ENCODE data around the gene HAT1. TPM values are rescaled to one million over a fixed set of nuclear protein-coding genes. Genes with fewer than 3 reads are reported as not detected.
"Not testable (repeated sequence)": the region's sequence is repeated elsewhere in the genome, so short reads cannot be mapped to it uniquely, and the experiment has no call there.

The HAT1 gene
- polyA plus RNA-seq, 1 donor = 39.4 TPM

DNA sequence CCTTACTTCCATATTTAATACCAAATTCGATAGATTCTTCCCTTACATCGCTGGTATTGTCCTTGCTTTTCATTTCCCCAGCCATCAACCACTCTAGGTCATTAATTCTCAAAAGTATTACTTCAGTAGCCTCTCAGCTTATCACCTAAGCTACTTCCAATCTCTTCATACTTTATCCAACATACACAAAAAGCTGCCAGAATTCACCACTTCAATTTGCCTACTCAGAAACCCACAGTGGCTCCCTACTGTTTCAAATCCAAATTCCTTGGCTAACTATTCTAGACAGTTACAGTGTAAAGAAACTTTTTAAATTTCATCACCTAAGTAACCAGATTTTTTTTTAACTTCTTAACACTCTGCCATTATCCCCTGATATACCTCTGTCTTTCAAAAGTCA, 32.9 kb upstream of the HAT1 start:
- Histone ChIP-seq H3K4me1 (ENCODE audit: control insufficient read depth, insufficient read depth, low read length) (peaks cover 9% of the 10 kb centered on the region), H3K9me3 (ENCODE audit: control insufficient read depth, low read depth, low read length) (no peaks in the 10 kb centered on the region), H3K36me3 (ENCODE audit: control insufficient read depth, insufficient read depth, low read length) (no peaks in the 10 kb centered on the region), H3K27me3 (ENCODE audit: control insufficient read depth, insufficient read depth, low read length) (peaks cover 16% of the 10 kb centered on the region), H3K27ac (ENCODE audit: low read length) (no peak overlapping the region), H3K4me3 (ENCODE audit: low read length) (no peak overlapping the region)
- 100% methylated on average over 2 of the region's 2 CpGs for WGBS (ENCODE audit: insufficient coverage, low lambda C conversion rate)
- DNase-seq = no peak

DNA sequence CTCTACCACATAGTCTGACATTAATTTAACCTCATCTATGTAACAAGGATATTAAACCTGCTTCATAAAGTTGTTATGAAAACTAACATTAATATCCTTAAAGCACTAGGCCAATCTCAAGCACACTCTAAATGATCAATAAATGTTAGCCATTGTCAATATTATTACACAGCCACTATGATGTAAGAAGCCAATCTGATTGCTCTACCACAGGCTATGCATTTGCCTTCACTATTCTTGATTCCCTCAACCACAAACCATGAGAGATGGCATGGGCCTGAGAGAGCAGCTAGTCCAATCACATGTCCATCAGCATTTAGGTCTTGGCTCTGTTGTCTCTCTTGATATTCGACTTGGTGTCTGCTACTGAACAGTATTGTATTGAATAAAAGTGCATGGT, 32.5 kb upstream of the HAT1 start:
- Histone ChIP-seq H3K36me3 (ENCODE audit: control insufficient read depth, insufficient read depth, low read length) (no peaks in the 10 kb centered on the region), H3K27me3 (ENCODE audit: control insufficient read depth, insufficient read depth, low read length) (peaks cover 17% of the 10 kb centered on the region), H3K9me3 (ENCODE audit: control insufficient read depth, low read depth, low read length) (no peaks in the 10 kb centered on the region), H3K27ac (ENCODE audit: low read length) (no peak overlapping the region), H3K4me3 (ENCODE audit: low read length) (no peak overlapping the region), H3K4me1 (ENCODE audit: control insufficient read depth, insufficient read depth, low read length) (peaks cover 14% of the 10 kb centered on the region)
- no peak for DNase-seq
- WGBS (ENCODE audit: insufficient coverage, low lambda C conversion rate) = no CpG with 5 or more reads among the region's 1 CpG

DNA sequence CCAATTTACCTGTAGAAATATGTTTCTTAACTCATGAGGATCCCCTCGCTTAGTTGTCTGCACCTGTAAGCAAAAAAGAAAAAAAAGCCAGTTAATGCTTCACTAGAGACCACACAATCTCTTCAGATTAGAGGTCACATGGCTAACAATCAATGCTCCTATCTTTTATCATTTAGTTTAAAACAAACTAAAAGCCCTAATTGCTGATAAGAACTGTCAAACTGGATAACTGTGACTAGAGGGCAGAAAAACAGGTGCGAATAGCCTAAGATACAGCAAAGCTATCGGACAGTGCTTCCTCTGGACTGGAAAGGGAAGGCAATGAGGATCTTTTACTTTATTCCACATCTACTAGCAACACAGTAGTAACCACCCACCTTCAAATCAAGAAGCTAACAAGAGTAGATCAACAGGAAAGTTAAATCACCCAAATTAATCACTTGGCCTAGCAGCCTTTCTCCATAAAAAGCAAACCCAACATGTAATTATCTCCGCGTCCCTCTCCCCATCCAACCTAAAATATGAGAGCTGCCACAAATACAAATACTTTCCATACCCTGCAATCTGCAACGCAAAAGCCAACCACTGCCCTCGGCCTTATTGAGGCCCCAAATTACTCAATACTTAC, 29.0 kb upstream of the HAT1 start:
- Histone ChIP-seq H3K4me1 (ENCODE audit: control insufficient read depth, insufficient read depth, low read length) (peaks cover 16% of the 10 kb centered on the region), H3K36me3 (ENCODE audit: control insufficient read depth, insufficient read depth, low read length) (no peaks in the 10 kb centered on the region), H3K9me3 (ENCODE audit: control insufficient read depth, low read depth, low read length) (peaks cover 5% of the 10 kb centered on the region), H3K27ac (ENCODE audit: low read length) (no peak overlapping the region), H3K4me3 (ENCODE audit: low read length) (peak overlapping the region; percentile 73), H3K27me3 (ENCODE audit: control insufficient read depth, insufficient read depth, low read length) (peaks cover 25% of the 10 kb centered on the region)
- DNase-seq = peak; percentile 8 to 42
- 13% methylated on average over 1 of the region's 7 CpGs for whole genome bisulfite sequencing (ENCODE audit: insufficient coverage, low lambda C conversion rate)

DNA sequence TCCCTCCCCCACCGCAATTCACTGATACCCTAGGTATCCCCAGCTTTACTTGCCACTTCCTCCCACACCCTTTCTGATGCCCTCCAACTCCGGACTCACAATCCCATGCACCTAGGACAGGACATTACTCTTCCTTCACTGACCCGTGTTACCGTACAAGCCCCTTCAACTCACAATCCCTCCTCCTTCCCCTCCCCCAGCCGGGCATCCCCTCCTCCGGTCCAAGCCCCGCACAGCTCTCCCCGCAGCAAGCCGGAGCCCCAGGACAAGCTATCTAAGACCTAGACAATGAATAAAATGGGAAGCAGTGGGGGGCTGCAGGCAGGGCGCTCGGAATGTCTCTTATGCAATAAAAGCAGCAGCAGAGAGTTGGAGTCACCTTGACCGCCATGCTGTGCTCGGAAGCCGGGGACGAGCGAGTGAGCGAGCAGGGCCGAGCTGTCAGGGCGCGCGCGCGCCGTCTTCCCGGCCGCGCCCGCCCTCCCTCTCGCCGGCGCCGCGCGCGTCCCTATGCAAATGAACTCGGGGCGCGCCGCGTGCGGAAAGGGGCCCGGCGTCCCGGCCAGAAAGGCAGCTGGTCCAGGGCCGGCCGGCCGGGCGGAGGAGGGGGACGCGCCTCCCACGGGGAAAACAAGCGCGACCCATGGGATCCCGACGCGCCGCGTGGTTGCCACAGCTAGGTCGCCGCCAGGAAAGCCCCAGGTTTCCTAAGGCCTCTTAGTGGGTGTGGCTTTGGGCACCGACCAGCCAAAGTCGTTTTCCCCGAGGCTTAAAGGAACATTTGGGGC, 28.2 kb upstream of the HAT1 start, which contains the start of gene SLC25A12:
TSS of gene SLC25A12 (minus strand) at position 421 of the 788 bp plus-strand sequence. CDS start at position 391, 30 bp downstream.
- H3K4me3 ChIP-seq (ENCODE audit: low read length) = peak within 1 kb of the TSS; percentile 73
- peaks cover 7% of the 10 kb centered on the region for H3K9me3 ChIP-seq (ENCODE audit: control insufficient read depth, low read depth, low read length)
- no CpG with 5 or more reads among the region's 63 CpGs for WGBS (ENCODE audit: insufficient coverage, low lambda C conversion rate)
- no peaks in the 10 kb centered on the region for H3K36me3 ChIP-seq (ENCODE audit: control insufficient read depth, insufficient read depth, low read length)
- H3K27me3 ChIP-seq (ENCODE audit: control insufficient read depth, insufficient read depth, low read length) = peaks cover 27% of the 10 kb centered on the region
- peaks cover 16% of the 10 kb centered on the region for H3K4me1 ChIP-seq (ENCODE audit: control insufficient read depth, insufficient read depth, low read length)
- H3K27ac ChIP-seq (ENCODE audit: low read length) = no peak within 1 kb of the TSS
- DNase-seq = peak; percentile 75 to 86

DNA sequence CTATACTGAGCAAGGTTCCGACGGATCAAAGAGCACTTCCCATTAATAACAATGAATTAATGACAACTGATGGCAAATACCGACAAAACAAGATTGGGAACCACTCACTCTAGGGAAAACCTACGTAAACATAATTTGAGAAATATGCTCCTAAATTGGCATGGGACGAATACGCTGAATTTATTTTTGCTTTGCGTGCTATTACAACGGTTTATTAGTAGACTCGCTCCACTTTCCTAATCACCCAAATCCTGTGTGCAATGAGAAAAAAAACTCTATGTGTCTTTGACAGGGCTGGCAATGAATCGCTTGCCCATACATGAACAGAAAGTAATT, 27.7 kb upstream of the HAT1 start:
- Histone ChIP-seq H3K27ac (ENCODE audit: low read length) (no peak overlapping the region), H3K27me3 (ENCODE audit: control insufficient read depth, insufficient read depth, low read length) (peaks cover 24% of the 10 kb centered on the region), H3K36me3 (ENCODE audit: control insufficient read depth, insufficient read depth, low read length) (no peaks in the 10 kb centered on the region), H3K9me3 (ENCODE audit: control insufficient read depth, low read depth, low read length) (peaks cover 13% of the 10 kb centered on the region), H3K4me3 (ENCODE audit: low read length) (peak overlapping the region; percentile 62), H3K4me1 (ENCODE audit: control insufficient read depth, insufficient read depth, low read length) (peaks cover 16% of the 10 kb centered on the region)
- WGBS (ENCODE audit: insufficient coverage, low lambda C conversion rate) = 61% methylated on average over 5 of the region's 10 CpGs
- DNase-seq = no peak

DNA sequence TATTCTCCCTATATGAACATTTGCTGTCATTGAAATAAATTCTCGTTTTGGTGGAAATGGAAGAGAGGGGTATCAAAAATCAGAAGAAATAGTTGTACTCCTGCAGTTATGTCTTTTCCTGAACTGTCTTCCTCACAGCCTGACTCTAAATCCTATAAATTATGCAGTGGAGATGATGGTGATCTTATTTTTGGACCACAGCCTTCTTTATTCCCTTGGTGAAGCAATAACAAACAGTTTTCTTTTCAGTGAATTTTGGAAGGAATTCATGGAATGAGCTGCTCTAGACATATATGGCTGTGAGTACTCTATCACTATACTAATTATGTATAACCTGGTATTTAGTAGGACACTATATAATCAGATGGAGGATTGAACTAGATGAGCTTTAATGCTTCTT, 26.5 kb upstream of the HAT1 start:
- DNase-seq = peak in 1 of 2 donors; percentile 4
- WGBS (ENCODE audit: insufficient coverage, low lambda C conversion rate) = no CpG with 5 or more reads among the region's 1 CpG
- H3K4me1 ChIP-seq (ENCODE audit: control insufficient read depth, insufficient read depth, low read length) = peaks cover 16% of the 10 kb centered on the region
- H3K27me3 ChIP-seq (ENCODE audit: control insufficient read depth, insufficient read depth, low read length) = peaks cover 20% of the 10 kb centered on the region
- H3K36me3 ChIP-seq (ENCODE audit: control insufficient read depth, insufficient read depth, low read length) = no peaks in the 10 kb centered on the region
- no peak overlapping the region for H3K27ac ChIP-seq (ENCODE audit: low read length)
- H3K4me3 ChIP-seq (ENCODE audit: low read length) = no peak overlapping the region
- H3K9me3 ChIP-seq (ENCODE audit: control insufficient read depth, low read depth, low read length) = peaks cover 16% of the 10 kb centered on the region

DNA sequence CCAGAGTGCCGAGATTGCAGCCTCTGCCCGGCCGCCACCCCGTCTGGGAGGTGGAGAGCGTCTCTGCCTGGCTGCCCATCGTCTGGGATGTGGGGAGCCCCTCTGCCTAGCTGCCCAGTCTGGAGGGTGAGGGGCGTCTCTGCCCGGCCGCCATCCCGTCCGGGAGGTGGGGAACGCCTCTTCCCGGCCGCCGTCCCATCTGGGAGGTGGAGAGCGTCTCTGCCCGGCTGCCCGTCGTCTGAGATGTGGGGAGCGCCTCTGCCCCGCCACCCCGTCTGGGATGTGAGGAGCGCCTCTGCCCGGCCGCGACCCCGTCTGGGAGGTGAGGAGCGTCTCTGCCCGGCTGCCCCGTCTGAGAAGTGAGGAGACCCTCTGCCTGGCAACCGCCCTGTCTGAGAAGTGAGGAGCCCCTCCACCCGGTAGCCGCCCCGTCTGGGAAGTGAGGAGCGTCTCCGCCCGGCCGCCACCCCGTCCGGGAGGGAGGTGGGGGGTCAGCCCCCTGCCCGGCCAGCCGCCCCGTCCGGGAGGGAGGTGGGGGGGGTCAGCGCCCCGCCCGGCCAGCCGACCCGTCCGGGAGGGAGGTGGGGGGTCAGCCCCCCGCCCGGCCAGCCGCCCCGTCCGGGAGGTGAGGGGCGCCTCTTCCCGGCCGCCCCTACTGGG, 22.5 kb upstream of the HAT1 start:
- peaks cover 31% of the 10 kb centered on the region for H3K27me3 ChIP-seq (ENCODE audit: control insufficient read depth, insufficient read depth, low read length)
- H3K9me3 ChIP-seq (ENCODE audit: control insufficient read depth, low read depth, low read length) = peaks cover 16% of the 10 kb centered on the region
- not testable (repeated sequence) for H3K36me3 ChIP-seq (ENCODE audit: control insufficient read depth, insufficient read depth, low read length); DNase-seq; H3K4me3 ChIP-seq (ENCODE audit: low read length); H3K4me1 ChIP-seq (ENCODE audit: control insufficient read depth, insufficient read depth, low read length); H3K27ac ChIP-seq (ENCODE audit: low read length)
- whole genome bisulfite sequencing (ENCODE audit: insufficient coverage, low lambda C conversion rate) = no CpG with 5 or more reads among the region's 58 CpGs

DNA sequence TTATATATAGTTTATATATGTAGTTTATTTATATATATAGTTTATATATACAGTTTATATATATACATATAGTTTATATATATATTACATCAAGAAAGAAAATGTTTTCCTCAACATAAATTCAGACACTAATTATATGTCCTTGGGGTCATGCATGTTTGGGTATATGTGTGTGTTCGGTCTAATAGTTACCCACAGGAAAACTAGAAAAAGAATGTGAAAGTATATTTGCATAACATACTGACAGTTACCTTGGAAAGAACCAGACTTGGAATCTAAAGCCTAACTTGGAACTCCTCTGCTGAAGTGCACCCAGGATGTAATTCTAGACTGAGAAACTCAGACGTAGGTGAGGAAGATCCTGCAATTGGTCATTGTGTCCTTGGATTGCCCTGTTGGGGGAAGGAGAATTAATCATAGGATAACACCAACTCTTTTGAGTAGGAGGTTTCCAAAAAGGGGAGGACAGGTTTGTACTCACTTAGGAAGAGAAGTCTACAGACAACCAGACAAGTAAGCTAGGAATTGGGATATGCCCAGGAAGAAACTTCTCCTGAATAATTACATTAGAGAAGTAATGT, 19.3 kb upstream of the HAT1 start:
- Histone ChIP-seq H3K27ac (ENCODE audit: low read length) (no peak overlapping the region), H3K27me3 (ENCODE audit: control insufficient read depth, insufficient read depth, low read length) (peaks cover 18% of the 10 kb centered on the region), H3K9me3 (ENCODE audit: control insufficient read depth, low read depth, low read length) (peaks cover 14% of the 10 kb centered on the region), H3K4me3 (ENCODE audit: low read length) (no peak overlapping the region), H3K36me3 (ENCODE audit: control insufficient read depth, insufficient read depth, low read length) (no peaks in the 10 kb centered on the region), H3K4me1 (ENCODE audit: control insufficient read depth, insufficient read depth, low read length) (no peaks in the 10 kb centered on the region)
- no CpG with 5 or more reads among the region's 2 CpGs for WGBS (ENCODE audit: insufficient coverage, low lambda C conversion rate)
- no peak for DNase-seq

DNA sequence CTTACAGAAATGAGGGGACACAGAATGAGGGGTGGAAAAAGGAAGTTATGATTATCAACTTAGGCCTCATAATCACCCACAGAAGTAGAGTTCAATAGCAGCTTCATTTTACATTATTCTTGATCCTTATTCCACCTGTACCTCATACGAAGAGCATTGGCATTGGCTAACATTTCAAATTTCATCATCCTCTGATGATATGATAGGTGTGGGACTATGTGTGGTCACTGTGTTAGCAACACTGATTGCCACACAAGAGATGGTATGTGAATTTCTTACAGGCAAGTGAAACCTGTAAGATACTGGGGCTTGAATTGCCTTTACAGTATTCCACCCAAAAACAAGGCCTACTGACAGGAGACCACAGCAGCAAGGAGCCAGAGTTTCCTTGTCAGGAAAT, 14.0 kb upstream of the HAT1 start:
- H3K27me3 ChIP-seq (ENCODE audit: control insufficient read depth, insufficient read depth, low read length) = peaks cover 14% of the 10 kb centered on the region
- peaks cover 4% of the 10 kb centered on the region for H3K9me3 ChIP-seq (ENCODE audit: control insufficient read depth, low read depth, low read length)
- DNase-seq = no peak
- no peak overlapping the region for H3K4me3 ChIP-seq (ENCODE audit: low read length)
- no CpG with 5 or more reads among the region's 1 CpG for WGBS (ENCODE audit: insufficient coverage, low lambda C conversion rate)
- no peak overlapping the region for H3K27ac ChIP-seq (ENCODE audit: low read length)
- H3K36me3 ChIP-seq (ENCODE audit: control insufficient read depth, insufficient read depth, low read length) = no peaks in the 10 kb centered on the region
- no peaks in the 10 kb centered on the region for H3K4me1 ChIP-seq (ENCODE audit: control insufficient read depth, insufficient read depth, low read length)

DNA sequence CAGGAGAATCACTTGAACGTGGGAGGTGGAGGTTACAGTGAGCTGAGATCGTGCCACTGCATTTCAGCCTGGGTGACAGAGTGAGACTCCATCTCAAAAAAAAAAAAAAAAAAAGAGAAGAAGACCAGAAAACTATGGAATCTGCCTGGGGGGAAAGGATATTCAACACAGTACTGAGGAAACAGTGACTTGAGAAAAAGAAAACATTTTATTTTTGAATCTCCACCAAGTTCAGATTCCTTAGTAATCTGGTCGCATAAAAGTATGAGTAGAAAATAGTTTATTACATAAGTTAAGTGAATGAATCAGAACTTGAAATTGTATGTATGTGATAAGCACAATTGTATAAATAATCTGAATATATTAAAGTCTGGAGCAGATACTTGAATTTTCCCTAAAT, 13.0 kb upstream of the HAT1 start:
- no peak overlapping the region for H3K27ac ChIP-seq (ENCODE audit: low read length)
- H3K9me3 ChIP-seq (ENCODE audit: control insufficient read depth, low read depth, low read length) = peaks cover 4% of the 10 kb centered on the region
- no peak overlapping the region for H3K4me3 ChIP-seq (ENCODE audit: low read length)
- H3K4me1 ChIP-seq (ENCODE audit: control insufficient read depth, insufficient read depth, low read length) = no peaks in the 10 kb centered on the region
- DNase-seq = no peak
- peaks cover 7% of the 10 kb centered on the region for H3K27me3 ChIP-seq (ENCODE audit: control insufficient read depth, insufficient read depth, low read length)
- no peaks in the 10 kb centered on the region for H3K36me3 ChIP-seq (ENCODE audit: control insufficient read depth, insufficient read depth, low read length)
- 100% methylated on average over 3 of the region's 3 CpGs for WGBS (ENCODE audit: insufficient coverage, low lambda C conversion rate)
